ENCODE data around the gene INPP5A. TPM values are rescaled to one million over a fixed set of nuclear protein-coding genes. Genes with fewer than 3 reads are reported as not detected.

The INPP5A gene
- total RNA-seq, 4 donors from 2014 or later = 31.2 to 51.8 (median 41.5) TPM

DNA sequence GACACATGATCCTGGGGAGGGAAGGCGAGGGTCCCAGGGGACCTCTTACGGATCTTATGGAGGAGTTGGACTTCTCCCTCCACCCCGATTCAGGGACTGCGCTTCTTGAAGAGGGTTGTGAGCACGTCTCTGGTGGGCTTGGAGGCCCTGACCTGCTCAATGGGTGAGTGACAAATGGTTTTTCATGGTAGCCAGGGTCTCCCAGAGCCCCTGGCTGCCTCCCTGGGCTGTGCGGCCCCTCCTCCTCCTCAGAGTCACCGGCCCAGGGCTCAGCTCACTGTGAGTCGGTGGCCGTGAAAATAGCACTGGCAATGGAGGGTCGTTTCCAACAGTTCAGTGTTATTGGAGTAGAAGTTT, 26.6 kb downstream of the INPP5A start:
- no peak overlapping the region for H3K4me3 ChIP-seq (ENCODE audit: low read depth, poor library complexity, severe bottlenecking)
- TF ChIP-seq CTCF (IDR thresholded peaks at IDR 0.05) (no peak), POLR2A (IDR thresholded peaks at IDR 0.05) (no peak)
- 91 to 92% methylated on average over 10 of the region's 10 CpGs for WGBS, 2 donors
- intact Hi-C loops (cut with DNase I; ENCODE audit: low total_unique reads) = no loop called here
- DNase-seq (ENCODE audit: low spot score in 2 of 2) = no peak

DNA sequence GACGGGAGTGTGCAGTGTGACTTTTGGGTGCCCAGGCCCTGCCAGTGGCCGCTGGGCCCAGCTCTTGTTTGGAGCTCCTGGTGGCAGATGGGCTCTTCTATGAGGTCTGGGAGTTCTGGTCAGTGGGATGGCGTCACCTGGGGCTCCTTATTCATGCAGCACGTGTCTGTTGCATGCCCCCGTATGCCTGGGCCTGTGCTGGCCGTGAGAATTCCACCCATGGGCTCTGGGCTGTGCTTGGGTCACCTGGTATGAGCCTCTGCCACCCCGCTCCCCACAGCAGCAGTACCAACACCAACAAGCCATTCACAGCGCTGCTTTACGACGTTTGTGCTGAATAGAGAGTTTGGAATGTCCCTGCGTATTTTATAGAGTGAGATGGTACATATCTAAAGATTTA, 27.1 kb downstream of the INPP5A start:
- whole genome bisulfite sequencing, 2 donors = 93 to 94% methylated on average over 10 to 11 of the region's 11 CpGs
- TF ChIP-seq CTCF (IDR thresholded peaks at IDR 0.05) (no peak), POLR2A (IDR thresholded peaks at IDR 0.05) (no peak)
- DNase-seq (ENCODE audit: low spot score in 2 of 2) = no peak
- intact Hi-C loops (cut with DNase I; ENCODE audit: low total_unique reads) = no loop called here
- H3K4me3 ChIP-seq (ENCODE audit: low read depth, poor library complexity, severe bottlenecking) = no peak overlapping the region

- TF ChIP-seq POLR2A (IDR thresholded peaks at IDR 0.05) = no peak
- TF ChIP-seq CTCF (IDR thresholded peaks at IDR 0.05) = no peak
- H3K4me3 ChIP-seq (ENCODE audit: low read depth, poor library complexity, severe bottlenecking) = no peak overlapping the region
- 90 to 94% methylated on average over 12 of the region's 12 CpGs for WGBS, 2 donors
- DNase-seq (ENCODE audit: low spot score in 2 of 2) = no peak
- intact Hi-C loops (cut with DNase I; ENCODE audit: low total_unique reads) = no loop called here
These were observed 28.1 kb downstream of the INPP5A start for GRCh38 chr10:132565516-132566209.

GRCh38 chr10:132566892-132567291, 29.3 kb downstream of the INPP5A start:
- WGBS, 2 donors = 76 to 79% methylated on average over 6 of the region's 6 CpGs
- H3K4me3 ChIP-seq (ENCODE audit: low read depth, poor library complexity, severe bottlenecking) = no peak overlapping the region
- TF ChIP-seq CTCF (IDR thresholded peaks at IDR 0.05) (no peak), POLR2A (IDR thresholded peaks at IDR 0.05) (no peak)
- DNase-seq (ENCODE audit: low spot score in 2 of 2) = no peak
- intact Hi-C loops (cut with DNase I; ENCODE audit: low total_unique reads) = no loop called here

DNA sequence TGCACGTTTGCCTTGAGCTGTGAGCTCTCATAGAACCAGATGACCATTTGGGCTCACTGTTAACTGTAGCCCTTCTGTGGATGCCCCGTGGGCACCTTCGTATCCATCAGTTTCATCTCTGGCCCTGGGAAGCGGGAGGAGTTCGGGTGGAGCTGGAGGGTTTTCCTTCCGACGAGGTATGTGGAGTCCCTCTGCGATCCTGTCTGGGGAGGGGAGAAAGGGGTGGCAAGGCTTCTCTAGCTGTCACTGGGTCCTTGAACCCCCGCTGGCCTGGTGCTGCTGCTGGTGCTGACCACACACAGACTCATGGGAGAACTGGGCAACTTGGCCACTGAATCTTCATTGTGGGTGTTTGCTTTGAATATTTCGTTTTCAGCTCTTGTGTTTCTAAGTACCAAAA, 32.7 kb downstream of the INPP5A start:
- WGBS, 2 donors = 72 to 77% methylated on average over 10 of the region's 10 CpGs
- intact Hi-C loops (cut with DNase I; ENCODE audit: low total_unique reads) = no loop called here
- DNase-seq (ENCODE audit: low spot score in 2 of 2) = no peak
- TF ChIP-seq POLR2A (IDR thresholded peaks at IDR 0.05) (no peak), CTCF (IDR thresholded peaks at IDR 0.05) (no peak)
- H3K4me3 ChIP-seq (ENCODE audit: low read depth, poor library complexity, severe bottlenecking) = no peak overlapping the region

Data from lower leg skin (tissue), 4 donors.